Activated CD8-positive, alpha-beta T cell treated with anti-CD3 and anti-CD28 coated beads for 36 hours (primary cell): Measurements from ENCODE around the gene LAMC3. TPM values are rescaled to one million over a fixed set of nuclear protein-coding genes. Genes with fewer than 3 reads are reported as not detected.

Experiments
- ATAC-seq: fragments of 200-7000 bp; cut with Tn5 transposase; one replicate; pipeline ENCODE4 v1.10.0; 2021; ENCODE audit warnings: mild to moderate bottlenecking, moderate library complexity
- CTCF ChIA-PET: fragments of 350-600 bp; sonication (Branson Sonifier 250); formaldehyde crosslinking; loops from one replicate; lab custom pipeline; 2021; ENCODE audit warnings: antibody characterized with exemption; lab: Charles Lee
- POLR2A ChIA-PET: fragments of 350-600 bp; sonication (Branson Sonifier 250); formaldehyde crosslinking; loops from one replicate; lab custom pipeline; 2021; ENCODE audit warnings: antibody characterized with exemption; lab: Charles Lee
- DNase-seq: peaks from one replicate; pipeline ENCODE4 v3.0.0-alpha.2; 2020
- H3K27ac Mint-ChIP-seq: one replicate; pipeline ENCODE4 v1.8.0; 2021; ENCODE audit warnings: mild to moderate bottlenecking, mixed read lengths
- H3K27me3 Mint-ChIP-seq: one replicate; pipeline ENCODE4 v1.8.0; 2021; ENCODE audit warnings: mixed read lengths
- H3K36me3 Mint-ChIP-seq: one replicate; pipeline ENCODE4 v1.8.0; 2021; ENCODE audit warnings: low read depth, mixed read lengths
- H3K4me1 Mint-ChIP-seq: one replicate; pipeline ENCODE4 v1.8.0; 2021; ENCODE audit warnings: low read depth, mixed read lengths
- H3K4me3 Mint-ChIP-seq: one replicate; pipeline ENCODE4 v1.8.0; 2021; ENCODE audit warnings: mild to moderate bottlenecking, moderate library complexity, mixed read lengths
- H3K9me3 Mint-ChIP-seq: one replicate; pipeline ENCODE4 v1.8.0; 2021; ENCODE audit warnings: mixed read lengths
- intact Hi-C: fragments of 100-400 bp; cut with micrococcal nuclease; formaldehyde crosslinking; loops from one replicate; pipeline ENCODE4 v1.10.0; 2022
- total RNA-seq, 2 experiments: library from RNA; stranded (reverse); gene quantifications; one replicate each; pipeline ENCODE4 v1.2.3, GENCODE V29; 2021
- TF ChIP-seq, protein P1 (sequence below): fragments of 200-600 bp; IDR thresholded peaks from one replicate; pipeline ENCODE4 v1.8.0; 2022; ENCODE audit warnings: antibody characterized with exemption, mild to moderate bottlenecking

Gene LAMC3
- total RNA-seq, 2 experiments from 2014 or later, result 0.09 to 0.43 TPM

DNA sequence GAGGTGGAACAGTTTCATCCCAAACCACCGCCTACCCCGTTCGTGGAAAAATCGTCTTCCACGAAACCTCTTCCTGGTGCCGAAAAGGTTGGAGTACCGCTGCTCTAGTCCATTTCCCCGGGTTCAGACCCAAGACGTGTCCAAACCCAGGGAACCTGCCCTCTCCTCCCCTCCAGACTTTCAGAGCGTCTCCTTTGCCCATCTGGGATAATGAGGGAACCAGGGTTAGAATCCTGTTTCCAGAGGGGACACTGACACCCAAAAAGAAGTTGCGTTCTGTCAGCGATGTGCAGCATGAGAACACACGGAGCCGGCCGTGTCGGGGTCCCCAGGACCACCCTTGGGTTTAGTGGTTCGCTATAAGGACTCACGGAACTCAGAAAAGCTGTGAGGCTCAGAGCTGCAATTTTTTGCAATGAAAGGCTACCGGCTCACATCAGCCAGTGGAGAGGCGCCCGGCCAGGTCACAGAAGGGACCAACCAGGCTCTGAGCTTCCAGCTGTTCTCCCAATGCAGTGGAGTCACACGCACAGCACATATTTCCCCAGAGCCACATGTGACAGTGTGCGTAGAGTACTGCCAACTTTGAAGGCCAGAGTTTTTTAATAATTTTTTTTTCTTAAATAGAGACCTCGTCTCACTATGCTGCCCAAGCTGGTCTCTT lies 19.4 kb downstream of the LAMC3 start:
- H3K27ac Mint-ChIP-seq, result no peak overlapping the region
- ATAC-seq (no peak), DNase-seq (no peak)
- TF ChIP-seq, protein P1, sequence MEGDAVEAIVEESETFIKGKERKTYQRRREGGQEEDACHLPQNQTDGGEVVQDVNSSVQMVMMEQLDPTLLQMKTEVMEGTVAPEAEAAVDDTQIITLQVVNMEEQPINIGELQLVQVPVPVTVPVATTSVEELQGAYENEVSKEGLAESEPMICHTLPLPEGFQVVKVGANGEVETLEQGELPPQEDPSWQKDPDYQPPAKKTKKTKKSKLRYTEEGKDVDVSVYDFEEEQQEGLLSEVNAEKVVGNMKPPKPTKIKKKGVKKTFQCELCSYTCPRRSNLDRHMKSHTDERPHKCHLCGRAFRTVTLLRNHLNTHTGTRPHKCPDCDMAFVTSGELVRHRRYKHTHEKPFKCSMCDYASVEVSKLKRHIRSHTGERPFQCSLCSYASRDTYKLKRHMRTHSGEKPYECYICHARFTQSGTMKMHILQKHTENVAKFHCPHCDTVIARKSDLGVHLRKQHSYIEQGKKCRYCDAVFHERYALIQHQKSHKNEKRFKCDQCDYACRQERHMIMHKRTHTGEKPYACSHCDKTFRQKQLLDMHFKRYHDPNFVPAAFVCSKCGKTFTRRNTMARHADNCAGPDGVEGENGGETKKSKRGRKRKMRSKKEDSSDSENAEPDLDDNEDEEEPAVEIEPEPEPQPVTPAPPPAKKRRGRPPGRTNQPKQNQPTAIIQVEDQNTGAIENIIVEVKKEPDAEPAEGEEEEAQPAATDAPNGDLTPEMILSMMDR, result no peak
- intact Hi-C loops, result no loop called here
- POLR2A ChIA-PET, result no interaction called here
- H3K27me3 Mint-ChIP-seq, result no peaks in the 10 kb centered on the region
- H3K4me1 Mint-ChIP-seq, result no peaks in the 10 kb centered on the region
- no peaks in the 10 kb centered on the region for H3K9me3 Mint-ChIP-seq
- CTCF ChIA-PET, result interaction anchor here (2.0 kb wide), 1 partner anchor 18 kb away, joined by 6 read pairs; no protein-coding TSS in a partner anchor
- H3K4me3 Mint-ChIP-seq, result no peak overlapping the region
- H3K36me3 Mint-ChIP-seq, result no peaks in the 10 kb centered on the region

DNA sequence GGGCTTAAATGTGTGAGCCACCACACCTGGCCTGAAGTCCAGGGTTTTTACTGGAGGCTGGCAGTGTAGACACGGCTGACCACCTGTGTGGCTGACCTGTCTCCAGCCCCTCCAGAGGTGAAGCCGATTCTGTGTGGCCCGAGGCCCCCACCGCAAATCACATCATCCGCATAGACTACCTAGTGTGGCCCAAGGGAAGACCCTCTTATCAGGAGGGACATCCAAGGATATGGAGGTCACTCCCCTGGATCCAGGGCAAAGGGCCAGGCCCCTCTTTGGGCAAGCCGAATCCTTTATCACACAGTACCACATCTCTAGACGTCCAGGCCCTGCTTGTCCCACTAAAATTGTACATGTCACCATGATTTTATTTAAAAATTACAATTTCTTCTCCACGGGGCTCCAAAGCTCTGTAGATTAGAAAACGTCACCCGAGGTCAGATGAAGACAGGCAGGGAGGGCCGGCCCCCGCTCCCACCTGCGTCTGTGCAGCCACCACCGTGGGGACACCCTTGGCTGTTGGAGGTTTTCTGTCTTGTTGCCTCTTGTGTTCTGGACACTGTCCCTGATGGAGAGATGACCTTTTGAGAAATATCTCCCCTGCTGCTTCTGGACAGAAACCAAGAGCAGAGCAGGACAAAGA lies 20.1 kb downstream of the LAMC3 start:
- POLR2A ChIA-PET, result no interaction called here
- TF ChIP-seq, protein P1, result no peak

DNA sequence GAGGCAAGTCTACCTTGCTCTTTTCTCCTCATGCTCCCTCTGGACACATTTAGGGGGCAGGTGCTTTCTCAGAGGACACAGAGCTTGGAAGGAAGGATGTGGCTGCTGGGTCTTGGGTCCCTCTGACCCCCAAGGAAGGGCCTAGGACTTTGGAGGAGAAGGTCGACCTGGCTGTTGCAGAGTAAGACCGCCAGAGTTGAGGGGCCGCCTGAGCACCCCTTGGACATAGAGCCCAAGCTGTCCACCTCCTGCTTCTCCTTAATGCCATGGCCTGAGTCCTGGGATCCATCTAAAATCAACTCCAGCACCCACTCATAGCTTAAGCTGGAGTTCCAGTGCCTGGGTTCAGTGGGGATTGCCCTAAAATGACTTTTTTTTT lies 20.6 kb downstream of the LAMC3 start:
- H3K4me1 Mint-ChIP-seq, result no peaks in the 10 kb centered on the region
- TF ChIP-seq, protein P1, result no peak
- POLR2A ChIA-PET, result interaction anchor here (0.6 kb wide), 1 partner anchor 54 kb away, joined by 4 read pairs; no protein-coding TSS in a partner anchor
- DNase-seq, result no peak
- H3K4me3 Mint-ChIP-seq, result no peak overlapping the region
- CTCF ChIA-PET, result interaction anchor here (2.0 kb wide), 1 partner anchor 17 kb away, joined by 6 read pairs; no protein-coding TSS in a partner anchor
- H3K9me3 Mint-ChIP-seq, result no peaks in the 10 kb centered on the region
- intact Hi-C loops, result no loop called here
- H3K27ac Mint-ChIP-seq, result no peak overlapping the region
- no peaks in the 10 kb centered on the region for H3K36me3 Mint-ChIP-seq
- no peak for ATAC-seq
- H3K27me3 Mint-ChIP-seq, result no peaks in the 10 kb centered on the region

More for the DNA sequence above, 20.1 kb downstream of the LAMC3 start:
- ATAC-seq, result no peak
- DNase-seq, result no peak
- intact Hi-C loops, result no loop called here
- Mint-ChIP-seq H3K4me1 (no peaks in the 10 kb centered on the region), H3K9me3 (no peaks in the 10 kb centered on the region), H3K27ac (no peak overlapping the region), H3K27me3 (no peaks in the 10 kb centered on the region), H3K4me3 (no peak overlapping the region), H3K36me3 (no peaks in the 10 kb centered on the region)
- CTCF ChIA-PET, result interaction anchor here (2.0 kb wide), 1 partner anchor 17 kb away, joined by 6 read pairs; no protein-coding TSS in a partner anchor

DNA sequence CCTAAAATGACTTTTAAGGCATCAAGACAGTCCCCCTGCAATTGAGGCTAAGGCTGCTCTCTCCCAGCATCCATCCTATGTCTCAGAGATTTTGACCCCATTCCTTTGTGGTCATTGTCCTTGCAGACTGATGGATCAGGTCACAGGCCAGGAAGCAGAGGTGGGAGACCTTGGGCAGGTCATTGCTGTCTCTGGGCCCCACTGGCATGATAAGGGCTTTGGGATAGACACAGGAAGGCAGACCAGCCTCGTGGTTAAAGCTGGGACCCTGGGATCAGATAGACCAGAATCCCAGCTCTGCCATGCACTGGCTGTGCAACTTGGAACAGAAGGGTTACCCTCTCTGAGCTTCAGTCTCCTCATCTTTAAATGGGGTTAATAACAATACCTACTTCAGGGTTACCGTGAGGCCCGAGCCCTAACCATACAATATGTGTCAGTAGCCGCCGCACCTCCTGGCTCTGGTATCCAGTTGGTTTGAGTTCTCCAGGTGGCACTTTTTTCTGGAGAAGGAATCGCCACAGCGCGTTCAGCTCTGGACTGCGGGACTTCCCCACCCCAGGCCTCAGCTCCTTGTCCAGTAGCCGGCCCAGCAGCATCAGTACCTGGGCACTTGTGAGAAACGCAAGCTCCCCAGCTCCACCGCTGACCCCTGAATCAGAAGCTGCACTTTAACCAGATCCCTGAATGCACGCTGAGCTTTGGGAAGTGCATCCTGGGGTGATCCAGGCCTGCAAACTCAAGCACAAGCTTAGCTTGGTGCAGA lies 21.4 kb downstream of the LAMC3 start:
- no peaks in the 10 kb centered on the region for H3K9me3 Mint-ChIP-seq

More for the DNA sequence above, 21.4 kb downstream of the LAMC3 start:
- intact Hi-C loops, result no loop called here
- no peak overlapping the region for H3K27ac Mint-ChIP-seq
- TF ChIP-seq, protein P1, result no peak
- no peaks in the 10 kb centered on the region for H3K4me1 Mint-ChIP-seq
- H3K36me3 Mint-ChIP-seq, result no peaks in the 10 kb centered on the region
- H3K27me3 Mint-ChIP-seq, result no peaks in the 10 kb centered on the region
- ChIA-PET CTCF (interaction anchor here (1.0 to 1.3 kb wide), 3 partner anchors 16 to 165 kb away, joined by 3 to 7 read pairs (median 3); no protein-coding TSS in a partner anchor), POLR2A (interaction anchor here (0.6 kb wide), 1 partner anchor 55 kb away, joined by 4 read pairs; no protein-coding TSS in a partner anchor)
- no peak for ATAC-seq
- H3K4me3 Mint-ChIP-seq, result no peak overlapping the region
- DNase-seq, result no peak
